ENCODE results near the gene CNGB1. TPM values are rescaled to one million over a fixed set of nuclear protein-coding genes. Genes with fewer than 3 reads are reported as not detected.

The CNGB1 gene
- polyA plus RNA-seq, 2 of the 4 experiments (the other 2 are of a cell fraction) = 0.23 to 0.39 TPM

- peak overlapping the region; percentile 96 for H3K4me2 ChIP-seq
- H3K4me1 ChIP-seq = peaks cover 12% of the 10 kb centered on the region
- POLR2A ChIA-PET = no interaction called here
- H3K4me3 ChIP-seq = peak overlapping the region; percentile 54
- peak overlapping the region in 1 of 2 experiments; percentile 86; a peak in 3 of 6 replicates for H3K27ac ChIP-seq
- H3K9me3 ChIP-seq = no peaks in the 10 kb centered on the region
- WGBS (ENCODE audit: missing lambda C conversion rate) = 65% methylated on average over 35 of the region's 62 CpGs
- no peak for DNase-seq (ENCODE audit: low read depth in 1 of 2, low spot score in 1 of 2)
- CTCF ChIA-PET = interaction anchor here (1.0 to 5.3 kb wide), 3 partner anchors 86 to 385 kb away, joined by 3 to 25 read pairs (median 3); no protein-coding TSS in a partner anchor
- no peak for FAIRE-seq
- peak; percentile 16 to 57; a peak in 3 of 6 replicates for ATAC-seq
- TF ChIP-seq HEYL (CRISPR knock-in tag; IDR thresholded peaks at IDR 0.05) (no peak), TP53 (CRISPR knock-in tag; IDR thresholded peaks at IDR 0.05) (no peak), HOXA7 (CRISPR knock-in tag; IDR thresholded peaks at IDR 0.05) (no peak), E2F6 (IDR thresholded peaks at IDR 0.05; ENCODE audit: borderline replicate concordance, low read depth) (no peak), HDAC2 (IDR thresholded peaks at IDR 0.05) (no peak)
Observed at GRCh38 chr16:57985204-57986181, 14.6 kb upstream of the CNGB1 start.

- H3K27ac ChIP-seq = peak overlapping the region; percentile 71 to 86
- peak; percentile 73 to 93 for ATAC-seq
- DNase-seq (ENCODE audit: low read depth in 1 of 2, low spot score in 1 of 2) = peak; percentile 69 to 87
- H3K4me3 ChIP-seq = peak overlapping the region; percentile 54
- POLR2A ChIA-PET = no interaction called here
- TF ChIP-seq E2F6 (IDR thresholded peaks at IDR 0.05; ENCODE audit: borderline replicate concordance, low read depth) (peak; percentile 64), SMC3 (IDR thresholded peaks at IDR 0.05) (no peak), MAX (IDR thresholded peaks at IDR 0.05) (peak; percentile 83), EHF (CRISPR knock-in tag; IDR thresholded peaks at IDR 0.05) (peak; percentile 10; the same call in 1 of the 2 replicates), HOXB13 (CRISPR knock-in tag; IDR thresholded peaks at IDR 0.05; ENCODE audit: low read depth) (no peak), BHLHE40 (IDR thresholded peaks at IDR 0.05; ENCODE audit: low read depth, low read length) (no peak), CBX2 (IDR thresholded peaks at IDR 0.05; ENCODE audit: borderline replicate concordance, low read depth) (no peak), HMGXB4 (CRISPR knock-in tag; IDR thresholded peaks at IDR 0.05; ENCODE audit: borderline replicate concordance) (no peak), ELK1 (IDR thresholded peaks at IDR 0.05; ENCODE audit: low read depth, low read length) (no peak), HOXB5 (CRISPR knock-in tag; IDR thresholded peaks at IDR 0.05) (no peak), USF2 (IDR thresholded peaks at IDR 0.05) (no peak), TFCP2L1 (CRISPR knock-in tag; IDR thresholded peaks at IDR 0.05) (no peak), TP53 (CRISPR knock-in tag; IDR thresholded peaks at IDR 0.05) (no peak), RAD21 (conservative IDR thresholded peaks at IDR 0.05 in 1 of 2, IDR thresholded peaks at IDR 0.05 in 1 of 2) (no peak), ATOH8 (CRISPR knock-in tag; IDR thresholded peaks at IDR 0.05; ENCODE audit: low read depth) (peak; percentile 57; the same call in 1 of the 2 replicates), POLR2AphosphoS2 (conservative IDR thresholded peaks at IDR 0.05; ENCODE audit: low read length) (no peak), MAFK (IDR thresholded peaks at IDR 0.05; ENCODE audit: partially characterized antibody) (no peak), PHF8 (IDR thresholded peaks at IDR 0.05; ENCODE audit: borderline replicate concordance, low read depth) (no peak)
- WGBS (ENCODE audit: missing lambda C conversion rate) = 64% methylated on average over 13 of the region's 64 CpGs
- no peaks in the 10 kb centered on the region for H3K9me3 ChIP-seq
- peak overlapping the region; percentile 96 for H3K4me2 ChIP-seq
- FAIRE-seq = no peak
- H3K4me1 ChIP-seq = peaks cover 12% of the 10 kb centered on the region
- CTCF ChIA-PET = interaction anchor here (0.9 to 1.3 kb wide), 4 partner anchors 8 to 384 kb away, joined by 3 to 4 read pairs (median 3); a partner anchor contains a TSS
Observed at GRCh38 chr16:57984443-57985203, 13.7 kb upstream of the CNGB1 start.
